GM06990 (cell line): ENCODE measurements around the gene LTBP2.

Experiments used
- DNase-seq: peaks from one replicate; pipeline ENCODE4 v3.0.0-alpha.2; 2011; ENCODE audit not compliant: insufficient read length; ENCODE audit errors: extremely low read depth
- H3K27me3 ChIP-seq: replicated peaks from 2 replicates; pipeline ENCODE4 v1.6.0; 2011; ENCODE audit warnings: low read length; ENCODE audit not compliant: control insufficient read depth, insufficient read depth
- H3K36me3 ChIP-seq: 2 replicates; pipeline ENCODE4 v1.5.1; 2011; ENCODE audit warnings: low read length; ENCODE audit not compliant: control insufficient read depth, insufficient read depth
- H3K4me3 ChIP-seq: replicated peaks from 2 replicates; pipeline ENCODE4 v1.5.1; 2011; ENCODE audit warnings: low read depth, mild to moderate bottlenecking, control low read depth, low read length
- TF ChIP-seq, protein P1 (sequence below): IDR thresholded peaks from 2 replicates; pipeline ENCODE4 v1.5.1; 2011; ENCODE audit warnings: low read length, control low read depth, mild to moderate bottlenecking, inconsistent platforms; ENCODE audit not compliant: insufficient read depth, poor library complexity, severe bottlenecking

Gene LTBP2

DNA sequence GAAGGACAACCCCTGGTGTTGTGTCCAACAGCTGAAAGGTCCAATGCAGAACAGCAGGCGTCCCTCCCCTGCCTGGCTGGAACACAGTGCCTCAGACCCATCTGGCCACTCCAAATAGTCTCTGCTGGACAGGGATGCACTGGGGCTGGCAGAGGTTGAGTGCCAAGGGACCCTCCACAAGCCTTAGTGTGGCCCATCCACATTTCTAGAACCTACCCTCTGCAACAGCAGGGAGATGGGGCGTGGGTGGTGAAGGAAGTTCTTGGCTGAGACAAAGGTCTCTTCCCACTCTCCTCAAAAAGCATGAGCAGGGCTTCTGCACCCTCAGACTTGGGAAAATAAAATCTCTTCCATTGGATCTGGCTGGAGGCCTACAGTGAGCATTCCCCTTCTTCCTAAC lies 36.5 kb downstream of the LTBP2 start:
- TF ChIP-seq, protein P1, sequence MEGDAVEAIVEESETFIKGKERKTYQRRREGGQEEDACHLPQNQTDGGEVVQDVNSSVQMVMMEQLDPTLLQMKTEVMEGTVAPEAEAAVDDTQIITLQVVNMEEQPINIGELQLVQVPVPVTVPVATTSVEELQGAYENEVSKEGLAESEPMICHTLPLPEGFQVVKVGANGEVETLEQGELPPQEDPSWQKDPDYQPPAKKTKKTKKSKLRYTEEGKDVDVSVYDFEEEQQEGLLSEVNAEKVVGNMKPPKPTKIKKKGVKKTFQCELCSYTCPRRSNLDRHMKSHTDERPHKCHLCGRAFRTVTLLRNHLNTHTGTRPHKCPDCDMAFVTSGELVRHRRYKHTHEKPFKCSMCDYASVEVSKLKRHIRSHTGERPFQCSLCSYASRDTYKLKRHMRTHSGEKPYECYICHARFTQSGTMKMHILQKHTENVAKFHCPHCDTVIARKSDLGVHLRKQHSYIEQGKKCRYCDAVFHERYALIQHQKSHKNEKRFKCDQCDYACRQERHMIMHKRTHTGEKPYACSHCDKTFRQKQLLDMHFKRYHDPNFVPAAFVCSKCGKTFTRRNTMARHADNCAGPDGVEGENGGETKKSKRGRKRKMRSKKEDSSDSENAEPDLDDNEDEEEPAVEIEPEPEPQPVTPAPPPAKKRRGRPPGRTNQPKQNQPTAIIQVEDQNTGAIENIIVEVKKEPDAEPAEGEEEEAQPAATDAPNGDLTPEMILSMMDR: no peak
- Histone ChIP-seq H3K36me3 (no peaks in the 10 kb centered on the region), H3K4me3 (no peak overlapping the region), H3K27me3 (no peaks in the 10 kb centered on the region)
- no peak for DNase-seq

DNA sequence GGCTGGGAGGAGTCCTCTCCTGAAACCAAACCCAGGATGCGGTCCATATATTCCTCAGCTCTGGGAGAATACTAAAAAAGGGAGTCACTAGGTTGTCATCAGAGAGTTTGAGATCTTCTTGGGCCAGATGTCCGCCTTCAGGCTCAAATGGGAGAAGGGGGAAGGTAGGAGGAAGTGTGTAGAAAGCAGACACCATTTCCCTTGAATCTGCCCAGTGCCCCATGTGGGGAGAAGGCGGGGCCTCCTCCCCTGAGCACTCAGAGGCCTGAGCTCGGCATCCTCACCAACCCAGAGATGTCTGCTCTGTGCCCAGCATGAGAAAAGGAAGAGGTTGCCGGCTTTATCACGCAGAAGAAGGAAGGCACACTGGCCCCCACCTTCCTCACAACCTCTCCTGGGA lies 37.3 kb downstream of the LTBP2 start:
- DNase-seq: no peak
- no peak overlapping the region for H3K4me3 ChIP-seq
- no peaks in the 10 kb centered on the region for H3K27me3 ChIP-seq
- no peaks in the 10 kb centered on the region for H3K36me3 ChIP-seq
- TF ChIP-seq, protein P1: no peak

DNA sequence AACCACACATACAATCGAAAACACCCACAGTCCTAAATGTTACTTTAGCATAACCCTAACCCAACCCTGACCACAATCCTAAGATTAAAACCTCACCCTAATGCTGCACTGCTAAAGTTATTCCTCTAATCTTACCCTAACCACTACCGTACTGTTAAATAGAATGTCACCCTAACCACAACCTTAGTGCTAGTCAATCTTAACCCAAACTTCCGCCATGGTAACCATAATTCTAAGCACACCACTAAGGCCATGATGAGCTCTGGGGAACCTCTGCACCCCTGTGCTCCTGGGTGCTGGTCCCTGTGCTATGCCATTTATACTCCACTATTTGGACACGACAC lies 38.0 kb downstream of the LTBP2 start:
- Histone ChIP-seq H3K36me3 (no peaks in the 10 kb centered on the region), H3K27me3 (no peaks in the 10 kb centered on the region), H3K4me3 (no peak overlapping the region)
- TF ChIP-seq, protein P1: no peak
- no peak for DNase-seq

DNA sequence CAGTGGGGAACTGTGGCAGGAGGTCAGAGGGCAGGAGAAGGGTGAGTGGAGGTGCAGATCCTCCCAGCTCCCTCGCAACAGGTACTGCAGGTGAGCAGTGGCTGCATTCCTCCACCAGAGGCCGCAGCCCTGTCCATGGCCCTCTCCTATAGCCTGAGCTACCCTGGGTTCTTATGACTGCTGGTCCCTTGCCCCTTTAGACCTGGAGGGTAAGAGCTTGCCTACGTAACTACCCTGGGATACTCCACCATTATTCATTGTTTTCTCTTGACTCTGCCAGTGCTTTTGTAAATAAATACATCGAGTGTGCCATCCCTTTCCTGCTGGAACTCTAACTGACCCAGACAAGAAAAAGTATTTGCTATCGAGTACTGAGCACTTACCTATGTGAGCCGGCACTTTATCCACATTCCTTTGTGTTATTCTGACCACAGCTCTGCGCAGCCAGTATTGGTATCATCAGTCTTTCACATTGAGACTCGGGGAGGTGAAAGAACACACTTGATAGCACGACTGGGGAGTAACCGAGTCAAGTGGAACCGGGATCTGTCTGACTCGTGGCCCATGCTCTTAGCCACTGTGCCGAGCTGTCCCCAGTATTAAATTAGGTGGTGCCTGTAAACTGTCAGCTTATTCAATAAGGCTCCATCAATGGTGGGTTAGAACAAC lies 38.5 kb downstream of the LTBP2 start:
- TF ChIP-seq, protein P1: peak; percentile 47
- H3K36me3 ChIP-seq: no peaks in the 10 kb centered on the region
- H3K4me3 ChIP-seq: no peak overlapping the region
- no peaks in the 10 kb centered on the region for H3K27me3 ChIP-seq
- DNase-seq: no peak

DNA sequence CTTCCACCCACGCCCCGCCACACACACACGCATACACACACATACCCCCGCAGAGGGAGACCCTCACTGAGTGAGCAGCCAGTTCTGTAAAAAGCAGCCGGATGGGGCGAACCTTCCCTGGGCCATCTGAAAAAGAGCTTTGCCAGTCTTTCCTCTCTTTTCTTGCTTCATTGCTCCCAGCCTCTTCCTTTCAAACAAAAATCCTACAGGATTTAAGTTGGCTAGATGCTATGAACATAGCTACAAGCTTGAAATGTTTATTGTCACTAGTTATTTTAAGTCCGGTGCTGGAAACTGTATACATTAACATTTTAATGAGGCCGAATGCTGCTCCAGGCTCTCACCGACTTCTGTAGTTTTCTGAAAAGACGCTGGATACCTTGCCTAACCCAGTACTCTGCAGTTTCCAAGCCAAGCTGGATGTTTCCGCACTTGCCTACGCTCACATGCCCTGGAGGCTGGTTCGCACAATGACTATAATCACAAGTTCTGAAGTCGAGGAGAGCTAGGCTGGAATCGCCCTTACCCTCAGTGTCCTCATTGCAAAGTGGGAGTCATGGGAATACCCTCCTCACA lies 39.2 kb downstream of the LTBP2 start:
- DNase-seq: no peak
- no peaks in the 10 kb centered on the region for H3K36me3 ChIP-seq
- no peaks in the 10 kb centered on the region for H3K27me3 ChIP-seq
- TF ChIP-seq, protein P1: no peak
- H3K4me3 ChIP-seq: no peak overlapping the region
